Measurements from ENCODE around the gene DGKB. TPM values are rescaled to one million over a fixed set of nuclear protein-coding genes. Genes with fewer than 3 reads are reported as not detected.

Gene DGKB
- total and polyA plus RNA-seq, 2 experiments from 2014 or later = 0.28 to 1.7 TPM

DNA sequence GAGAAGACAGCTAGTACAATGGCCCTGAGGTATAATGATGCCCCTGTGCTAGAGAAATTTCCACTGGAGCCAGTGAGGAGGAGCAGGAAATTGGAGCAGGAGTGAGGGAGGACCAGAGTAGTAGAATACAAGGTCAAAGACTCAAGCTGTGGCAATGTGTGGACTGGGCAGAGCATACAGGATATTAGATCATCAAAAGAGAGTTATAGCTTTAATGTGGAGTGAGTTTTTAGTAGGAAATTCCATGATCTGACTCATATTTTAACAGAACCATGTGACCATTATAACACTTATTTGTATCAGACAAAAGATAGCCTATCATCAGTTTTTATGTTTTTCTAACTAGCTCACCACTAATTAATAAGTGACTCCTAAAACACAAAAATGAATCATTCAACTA is 154.1 kb downstream of the DGKB start:
- TF ChIP-seq EZH2phosphoT487 (IDR thresholded peaks at IDR 0.05; ENCODE audit: low read depth, severe bottlenecking, unreplicated experiment) = no peak
- TF ChIP-seq, protein P1, sequence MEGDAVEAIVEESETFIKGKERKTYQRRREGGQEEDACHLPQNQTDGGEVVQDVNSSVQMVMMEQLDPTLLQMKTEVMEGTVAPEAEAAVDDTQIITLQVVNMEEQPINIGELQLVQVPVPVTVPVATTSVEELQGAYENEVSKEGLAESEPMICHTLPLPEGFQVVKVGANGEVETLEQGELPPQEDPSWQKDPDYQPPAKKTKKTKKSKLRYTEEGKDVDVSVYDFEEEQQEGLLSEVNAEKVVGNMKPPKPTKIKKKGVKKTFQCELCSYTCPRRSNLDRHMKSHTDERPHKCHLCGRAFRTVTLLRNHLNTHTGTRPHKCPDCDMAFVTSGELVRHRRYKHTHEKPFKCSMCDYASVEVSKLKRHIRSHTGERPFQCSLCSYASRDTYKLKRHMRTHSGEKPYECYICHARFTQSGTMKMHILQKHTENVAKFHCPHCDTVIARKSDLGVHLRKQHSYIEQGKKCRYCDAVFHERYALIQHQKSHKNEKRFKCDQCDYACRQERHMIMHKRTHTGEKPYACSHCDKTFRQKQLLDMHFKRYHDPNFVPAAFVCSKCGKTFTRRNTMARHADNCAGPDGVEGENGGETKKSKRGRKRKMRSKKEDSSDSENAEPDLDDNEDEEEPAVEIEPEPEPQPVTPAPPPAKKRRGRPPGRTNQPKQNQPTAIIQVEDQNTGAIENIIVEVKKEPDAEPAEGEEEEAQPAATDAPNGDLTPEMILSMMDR (IDR thresholded peaks at IDR 0.05; ENCODE audit: poor library complexity) = no peak
- TF ChIP-seq EZH2 (IDR thresholded peaks at IDR 0.05; ENCODE audit: borderline replicate concordance) = no peak
- Histone ChIP-seq H3K9me3 (ENCODE audit: low read depth) (peaks cover 3% of the 10 kb centered on the region), H3K27ac (no peak overlapping the region), H3K36me3 (replicated peaks; ENCODE audit: insufficient read depth, low read depth) (no peaks in the 10 kb centered on the region), H3K4me3 (no peak overlapping the region), H3K4me1 (ENCODE audit: insufficient read depth) (no peaks in the 10 kb centered on the region), H3K27me3 (no peaks in the 10 kb centered on the region), H3K79me2 (no peaks in the 10 kb centered on the region), H3K9me2 (replicated peaks; ENCODE audit: insufficient read depth) (no peaks in the 10 kb centered on the region), H4K20me1 (ENCODE audit: insufficient read depth, poor library complexity, severe bottlenecking) (no peaks in the 10 kb centered on the region), H2AFZ (no peak overlapping the region), H3K4me2 (no peak overlapping the region)
- DNase-seq (ENCODE audit: low spot score) = no peak

GRCh38 chr7:14747701-14748100 is 154.8 kb downstream of the DGKB start:
- H3K4me1 ChIP-seq (ENCODE audit: insufficient read depth) = no peaks in the 10 kb centered on the region
- WGBS (ENCODE audit: low lambda C conversion rate, missing lambda C conversion rate) = 78% methylated on average over 4 of the region's 4 CpGs
- DNase-seq (ENCODE audit: low spot score) = no peak
- H3K4me2 ChIP-seq = no peak overlapping the region
- H3K79me2 ChIP-seq = no peaks in the 10 kb centered on the region
- H3K4me3 ChIP-seq = no peak overlapping the region
- H2AFZ ChIP-seq = no peak overlapping the region
- TF ChIP-seq, protein P1 (IDR thresholded peaks at IDR 0.05; ENCODE audit: poor library complexity) = no peak
- no peak for TF ChIP-seq EZH2phosphoT487 (IDR thresholded peaks at IDR 0.05; ENCODE audit: low read depth, severe bottlenecking, unreplicated experiment)
- TF ChIP-seq EZH2 (IDR thresholded peaks at IDR 0.05; ENCODE audit: borderline replicate concordance) = no peak
- H3K9me2 ChIP-seq (replicated peaks; ENCODE audit: insufficient read depth) = no peaks in the 10 kb centered on the region
- no peak overlapping the region for H3K27ac ChIP-seq
- no peaks in the 10 kb centered on the region for H4K20me1 ChIP-seq (ENCODE audit: insufficient read depth, poor library complexity, severe bottlenecking)
- H3K9me3 ChIP-seq (ENCODE audit: low read depth) = peaks cover 11% of the 10 kb centered on the region
- H3K27me3 ChIP-seq = no peaks in the 10 kb centered on the region
- H3K36me3 ChIP-seq (replicated peaks; ENCODE audit: insufficient read depth, low read depth) = no peaks in the 10 kb centered on the region

GRCh38 chr7:14745076-14745475 is 157.5 kb downstream of the DGKB start:
- H3K4me3 ChIP-seq = no peak overlapping the region
- DNase-seq (ENCODE audit: low spot score) = no peak
- 91% methylated on average over 4 of the region's 4 CpGs for WGBS (ENCODE audit: low lambda C conversion rate, missing lambda C conversion rate)
- H3K4me2 ChIP-seq = no peak overlapping the region
- H2AFZ ChIP-seq = no peak overlapping the region
- TF ChIP-seq, protein P1 (IDR thresholded peaks at IDR 0.05; ENCODE audit: poor library complexity) = no peak
- no peak for TF ChIP-seq EZH2 (IDR thresholded peaks at IDR 0.05; ENCODE audit: borderline replicate concordance)
- TF ChIP-seq EZH2phosphoT487 (IDR thresholded peaks at IDR 0.05; ENCODE audit: low read depth, severe bottlenecking, unreplicated experiment) = no peak
- H3K27me3 ChIP-seq = no peaks in the 10 kb centered on the region
- no peaks in the 10 kb centered on the region for H3K79me2 ChIP-seq
- H3K27ac ChIP-seq = no peak overlapping the region
- no peaks in the 10 kb centered on the region for H3K36me3 ChIP-seq (replicated peaks; ENCODE audit: insufficient read depth, low read depth)
- H3K9me2 ChIP-seq (replicated peaks; ENCODE audit: insufficient read depth) = no peaks in the 10 kb centered on the region
- H4K20me1 ChIP-seq (ENCODE audit: insufficient read depth, poor library complexity, severe bottlenecking) = no peaks in the 10 kb centered on the region
- peaks cover 12% of the 10 kb centered on the region for H3K9me3 ChIP-seq (ENCODE audit: low read depth)
- H3K4me1 ChIP-seq (ENCODE audit: insufficient read depth) = no peaks in the 10 kb centered on the region

- no peaks in the 10 kb centered on the region for H4K20me1 ChIP-seq (ENCODE audit: insufficient read depth, poor library complexity, severe bottlenecking)
- no peak overlapping the region for H2AFZ ChIP-seq
- H3K4me2 ChIP-seq = no peak overlapping the region
- H3K9me3 ChIP-seq (ENCODE audit: low read depth) = peaks cover 12% of the 10 kb centered on the region
- TF ChIP-seq EZH2 (IDR thresholded peaks at IDR 0.05; ENCODE audit: borderline replicate concordance) (no peak), EZH2phosphoT487 (IDR thresholded peaks at IDR 0.05; ENCODE audit: low read depth, severe bottlenecking, unreplicated experiment) (no peak)
- TF ChIP-seq, protein P1 (IDR thresholded peaks at IDR 0.05; ENCODE audit: poor library complexity) = no peak
- no peak overlapping the region for H3K4me3 ChIP-seq
- H3K9me2 ChIP-seq (replicated peaks; ENCODE audit: insufficient read depth) = no peaks in the 10 kb centered on the region
- H3K36me3 ChIP-seq (replicated peaks; ENCODE audit: insufficient read depth, low read depth) = no peaks in the 10 kb centered on the region
- H3K27ac ChIP-seq = no peak overlapping the region
- H3K27me3 ChIP-seq = no peaks in the 10 kb centered on the region
- WGBS (ENCODE audit: low lambda C conversion rate, missing lambda C conversion rate) = 99% methylated on average over 4 of the region's 4 CpGs
- no peaks in the 10 kb centered on the region for H3K79me2 ChIP-seq
- H3K4me1 ChIP-seq (ENCODE audit: insufficient read depth) = no peaks in the 10 kb centered on the region
- no peak for DNase-seq (ENCODE audit: low spot score)
Observed at GRCh38 chr7:14740606-14741005, 161.9 kb downstream of the DGKB start.
